Activated CD4-positive, alpha-beta T cell treated with anti-CD3 and anti-CD28 coated beads, Interleukin-2, Interleukin-4, amounts not matched to agents 100 ng/mL and 50 ng/mL, durations not matched to agents 16 hours and 8 hours (primary cell): ENCODE results near the gene PARK7.
A peak's percentile ranks its signal among the peaks of the same experiment; 100 is the strongest.

Source experiments
- DNase-seq: peaks from one replicate; pipeline ENCODE4 v3.0.0-alpha.2; 2020; ENCODE audit warnings: low spot score

Gene PARK7

DNA sequence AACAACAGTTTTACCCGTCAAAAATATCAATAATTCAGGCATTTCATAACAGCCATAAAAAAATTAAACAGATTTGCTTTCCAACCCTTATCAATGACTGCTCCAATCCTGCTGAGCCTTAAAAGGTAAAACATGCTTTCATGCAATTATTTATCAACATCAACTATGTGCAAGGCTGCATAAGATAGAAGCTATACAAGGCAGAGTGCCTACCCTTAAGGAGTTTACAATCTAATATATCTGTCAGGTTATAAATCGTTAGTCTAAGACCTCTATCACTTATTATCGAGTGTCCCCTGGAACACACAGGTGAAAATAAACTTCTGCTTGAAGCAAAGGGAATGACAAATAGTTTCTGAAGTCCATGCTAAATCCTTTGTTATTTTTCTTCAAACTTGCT, 62.8 kb downstream of the PARK7 start:
- no peak for DNase-seq

- DNase-seq, result no peak
Observed at GRCh38 chr1:8025061-8025670, 63.7 kb downstream of the PARK7 start.

DNA sequence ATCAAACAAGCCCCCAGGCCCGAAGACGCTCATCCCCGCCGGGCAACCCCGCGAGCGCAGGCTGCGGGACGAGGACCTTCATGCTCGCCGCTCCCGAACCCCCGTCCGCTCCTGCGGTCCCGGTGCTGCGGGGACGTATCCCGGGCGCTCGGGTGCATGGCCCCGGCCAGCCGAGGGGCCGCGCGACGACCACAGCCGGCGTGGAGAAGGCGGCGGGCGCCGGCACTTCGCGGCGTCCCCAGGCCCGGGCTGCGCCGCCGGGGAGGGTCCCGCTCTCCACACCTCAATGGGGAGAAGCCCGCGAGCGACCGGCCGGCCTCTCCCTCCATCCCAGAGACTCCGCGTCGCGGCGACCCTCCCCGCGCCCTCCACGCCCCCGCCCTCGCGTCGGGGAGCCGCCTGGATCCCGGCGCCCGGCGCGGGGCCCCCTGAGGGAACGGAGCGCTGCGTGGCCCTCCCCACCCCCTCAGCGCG, 64.2 kb downstream of the PARK7 start:
- no peak for DNase-seq

DNA sequence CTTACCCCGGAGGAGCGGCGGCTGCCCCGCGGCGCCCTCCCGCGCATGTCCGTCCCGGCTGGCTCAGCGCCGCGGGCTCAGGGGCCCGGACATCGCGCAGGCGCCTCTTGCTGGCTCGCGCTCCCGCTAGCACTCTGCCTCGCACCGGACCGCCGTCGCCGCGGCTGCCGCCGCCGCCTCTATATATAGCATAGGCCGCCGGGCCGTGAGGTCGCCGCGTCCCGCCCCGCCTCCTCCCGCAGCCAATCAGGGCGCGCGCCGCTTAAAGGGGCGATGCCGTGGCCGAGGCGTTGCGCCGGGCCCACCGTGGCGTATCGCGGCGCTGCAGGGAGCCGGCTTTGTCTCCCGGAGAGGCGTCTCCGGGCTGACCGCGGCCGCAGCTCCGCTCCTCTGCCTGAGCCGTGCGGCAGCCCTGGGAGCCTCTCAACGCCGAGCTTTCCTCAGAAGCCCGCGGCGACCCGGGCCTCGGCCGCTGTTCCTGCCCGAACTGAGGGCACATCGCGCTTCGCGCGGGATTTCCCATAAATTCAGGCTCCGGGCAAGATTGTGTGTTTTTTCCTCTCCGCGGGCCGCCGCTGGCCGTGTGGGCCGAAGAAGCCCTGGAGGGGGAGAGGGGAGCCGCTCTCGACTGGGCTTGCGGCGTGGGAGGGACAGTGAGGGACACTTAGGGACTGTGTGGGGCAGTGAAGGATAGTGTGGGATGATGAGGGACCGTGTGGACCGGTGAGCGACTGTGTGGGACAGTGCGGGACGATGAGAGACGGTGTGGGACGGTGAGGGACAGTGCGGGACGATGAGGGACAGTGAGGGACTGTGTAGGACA, 64.9 kb downstream of the PARK7 start, which contains the start of gene ERRFI1:
Gene ERRFI1 (minus strand): TSS at position 157 of the 823 bp plus-strand sequence. CDS start 10,690 bp downstream, outside the sequence.
- DNase-seq, result peak; percentile 88

- DNase-seq, result no peak
Observed at GRCh38 chr1:8026976-8027747, 65.7 kb downstream of the PARK7 start.

GRCh38 chr1:8027748-8028570, 66.4 kb downstream of the PARK7 start:
- no peak for DNase-seq

GRCh38 chr1:8028571-8028910, 67.0 kb downstream of the PARK7 start:
- DNase-seq, result no peak

- DNase-seq, result peak; percentile 22
Observed at GRCh38 chr1:8031176-8031785, 69.8 kb downstream of the PARK7 start.

- DNase-seq, result no peak
Observed at GRCh38 chr1:8032366-8032910, 70.9 kb downstream of the PARK7 start.

GRCh38 chr1:8033322-8033721, 71.8 kb downstream of the PARK7 start:
- DNase-seq, result no peak
